HG03439 (cell line): ENCODE data around the gene KCNJ10.

Source experiments
- ATAC-seq: cut with Tn5 transposase; IDR thresholded peaks from one replicate; pipeline ENCODE4 v1.9.1; 2021; ENCODE audit warnings: mild to moderate bottlenecking, moderate library complexity; ENCODE audit not compliant: unreplicated experiment

Gene KCNJ10

DNA sequence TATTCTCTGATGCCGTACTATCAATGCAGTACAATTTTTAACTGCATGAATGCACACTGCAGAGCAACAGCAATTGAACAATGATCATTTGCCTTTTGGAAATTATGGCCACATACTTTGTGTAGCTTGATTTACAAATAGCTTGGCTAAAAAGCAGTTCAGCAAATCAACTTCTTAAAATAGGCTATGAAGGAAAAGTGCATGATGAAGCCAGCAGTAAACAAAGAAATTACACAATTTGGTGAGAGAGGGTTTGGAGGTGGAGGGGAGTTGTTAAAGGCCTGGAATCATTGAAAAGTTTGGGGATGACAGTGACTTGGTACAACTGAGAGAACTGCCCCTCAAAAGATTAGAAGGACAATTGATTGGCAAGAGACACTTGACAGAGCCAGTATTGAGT, 44.6 kb downstream of the KCNJ10 start:
- no peak for ATAC-seq

- ATAC-seq, result no peak
Measured at GRCh38 chr1:160024195-160024905, 45.6 kb downstream of the KCNJ10 start.

DNA sequence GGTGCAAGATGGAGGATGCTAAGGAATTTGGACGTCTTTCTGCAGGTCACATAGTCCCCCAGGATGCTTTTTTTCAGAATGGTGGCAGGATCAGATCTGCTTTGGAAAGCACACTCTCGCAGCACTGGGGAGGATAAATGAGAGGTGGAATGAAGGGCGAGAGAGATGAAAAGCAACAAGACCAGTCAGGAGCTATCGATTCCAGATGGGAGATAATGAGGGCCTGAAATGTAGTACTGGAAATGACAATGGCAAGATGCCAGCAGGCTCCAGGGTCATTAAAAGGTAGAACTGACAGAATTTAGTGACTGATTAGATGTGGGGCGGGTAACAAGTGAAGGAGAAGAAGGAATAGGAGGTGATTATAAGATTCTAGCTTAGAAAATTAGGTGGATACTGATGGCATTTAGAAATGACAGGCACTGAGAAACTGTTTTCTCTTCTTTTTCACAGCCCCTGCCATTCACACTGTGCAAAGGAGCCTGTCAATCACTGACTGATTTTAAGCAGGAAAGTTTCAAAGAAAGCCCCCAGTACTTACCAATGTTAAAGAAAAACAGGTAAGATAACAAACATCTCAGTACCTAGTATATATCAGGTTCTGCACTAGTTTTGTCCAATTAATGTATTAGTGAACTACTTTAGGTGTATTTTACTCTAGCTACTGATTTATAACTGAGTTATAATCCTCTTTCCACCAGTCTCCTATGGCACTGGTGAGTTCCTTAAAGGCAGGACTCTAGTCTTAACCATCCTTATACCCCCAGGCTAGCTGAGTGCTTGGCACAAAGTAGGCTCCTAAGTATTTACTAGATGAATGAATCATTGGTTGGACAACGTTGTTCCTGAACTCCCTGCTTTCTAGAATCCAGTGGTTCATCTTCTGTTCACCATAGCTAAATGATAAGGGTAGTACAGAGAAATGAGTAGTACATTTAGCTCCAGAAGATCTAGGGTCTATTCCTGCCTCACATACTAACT, 47.3 kb downstream of the KCNJ10 start:
- no peak for ATAC-seq

DNA sequence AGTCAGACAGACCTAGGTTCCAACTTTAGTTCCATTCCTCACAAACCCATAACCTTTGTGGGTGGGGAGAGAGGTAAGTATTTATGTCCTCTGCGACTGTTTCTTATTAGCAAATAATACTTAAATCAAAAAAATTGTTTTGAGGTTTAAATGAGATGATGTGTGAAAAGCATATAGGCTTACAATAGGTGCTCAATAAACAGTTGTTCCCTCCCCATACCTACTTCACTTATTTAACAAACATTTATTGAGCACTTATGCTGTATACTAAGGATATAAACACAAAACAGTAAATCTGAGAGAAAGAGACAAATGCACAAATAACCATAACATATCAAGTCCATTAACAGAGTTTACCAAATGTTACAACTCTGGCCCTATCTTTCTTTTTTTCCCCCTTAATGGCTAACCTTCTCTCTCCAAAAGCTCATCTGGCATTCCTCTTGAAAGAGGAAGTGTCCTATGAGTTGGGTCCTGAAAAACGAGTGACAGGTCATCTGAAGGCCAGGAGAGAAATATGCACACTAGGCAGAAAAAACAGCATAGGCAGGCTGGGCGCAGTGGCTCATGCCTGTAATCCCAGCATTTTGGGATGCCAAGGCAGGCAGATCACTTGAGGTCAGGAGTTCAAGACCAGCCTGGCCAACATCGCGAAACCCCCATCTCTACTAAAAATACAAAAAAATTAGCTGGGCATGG, 48.4 kb downstream of the KCNJ10 start:
- ATAC-seq, result no peak

GRCh38 chr1:160020196-160020595, 49.8 kb downstream of the KCNJ10 start:
- no peak for ATAC-seq

- ATAC-seq, result no peak
Measured at GRCh38 chr1:160018900-160019299, 51.1 kb downstream of the KCNJ10 start.

- no peak for ATAC-seq
Measured at GRCh38 chr1:160018347-160018746, 51.6 kb downstream of the KCNJ10 start.

DNA sequence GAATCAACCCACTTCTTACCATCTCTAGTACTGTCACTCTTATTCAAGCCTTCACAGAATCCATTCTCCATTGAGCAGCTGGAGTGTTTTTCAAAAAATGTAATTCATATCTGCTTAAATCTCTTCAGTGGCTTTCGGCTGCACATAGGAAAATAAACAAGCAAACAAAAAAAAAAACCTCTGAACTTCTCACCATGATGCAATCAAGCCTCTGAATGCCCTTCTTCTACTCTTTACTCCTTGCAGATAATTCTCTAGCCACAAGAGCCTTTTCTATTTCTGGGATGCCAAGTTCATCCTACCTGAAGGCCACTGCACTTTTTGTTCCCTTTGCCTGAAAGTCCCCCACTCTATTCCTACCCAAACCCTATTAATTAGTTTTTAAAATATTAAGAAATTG, 52.4 kb downstream of the KCNJ10 start:
- ATAC-seq, result no peak

- ATAC-seq, result no peak
Measured at GRCh38 chr1:160011781-160012180, 58.2 kb downstream of the KCNJ10 start.

DNA sequence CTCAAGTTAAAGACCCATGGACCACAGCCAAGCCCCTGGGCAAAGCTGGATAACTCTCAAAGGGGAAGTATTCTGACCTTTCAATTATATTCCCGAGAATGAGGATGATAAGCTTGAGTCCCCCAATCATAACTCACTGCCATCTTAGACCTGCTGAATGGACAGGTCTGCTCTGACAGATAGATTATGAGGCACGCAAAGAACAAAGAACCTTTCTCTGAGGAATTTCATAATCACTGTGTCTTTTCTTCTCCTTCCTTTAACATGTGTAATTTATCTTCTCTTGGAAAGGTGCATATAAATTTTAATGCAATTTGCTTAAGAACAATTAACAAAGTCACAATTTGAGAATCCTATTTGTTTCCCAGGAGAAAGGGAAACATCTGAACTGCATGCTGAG, 60.2 kb downstream of the KCNJ10 start:
- no peak for ATAC-seq

GRCh38 chr1:160009081-160009480, 60.9 kb downstream of the KCNJ10 start:
- no peak for ATAC-seq

- ATAC-seq, result no peak
Measured at GRCh38 chr1:160007577-160008200, 62.3 kb downstream of the KCNJ10 start.

- no peak for ATAC-seq
Measured at GRCh38 chr1:160006312-160006940, 63.5 kb downstream of the KCNJ10 start.

DNA sequence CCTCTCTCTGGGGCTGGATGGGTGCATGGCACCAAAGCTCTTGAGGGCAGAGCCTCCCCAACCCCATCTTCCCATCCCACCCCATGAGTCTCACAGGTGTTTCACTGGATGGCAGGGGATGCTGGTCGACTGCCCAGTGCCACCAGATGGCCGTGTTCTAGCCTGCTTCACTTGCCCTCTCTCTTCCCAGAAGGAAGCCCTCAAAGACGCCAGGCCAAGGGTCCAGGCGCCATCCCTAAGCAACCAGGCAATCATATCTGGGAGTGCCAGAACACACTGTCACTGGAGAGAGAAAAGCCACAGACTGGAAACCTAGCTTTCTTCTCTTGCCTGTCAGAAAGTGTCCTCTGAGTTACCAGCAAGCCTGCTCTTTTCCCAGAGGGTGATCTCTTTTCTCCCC, 64.9 kb downstream of the KCNJ10 start:
- ATAC-seq, result no peak

- ATAC-seq, result no peak
Measured at GRCh38 chr1:160004425-160004824, 65.5 kb downstream of the KCNJ10 start.

DNA sequence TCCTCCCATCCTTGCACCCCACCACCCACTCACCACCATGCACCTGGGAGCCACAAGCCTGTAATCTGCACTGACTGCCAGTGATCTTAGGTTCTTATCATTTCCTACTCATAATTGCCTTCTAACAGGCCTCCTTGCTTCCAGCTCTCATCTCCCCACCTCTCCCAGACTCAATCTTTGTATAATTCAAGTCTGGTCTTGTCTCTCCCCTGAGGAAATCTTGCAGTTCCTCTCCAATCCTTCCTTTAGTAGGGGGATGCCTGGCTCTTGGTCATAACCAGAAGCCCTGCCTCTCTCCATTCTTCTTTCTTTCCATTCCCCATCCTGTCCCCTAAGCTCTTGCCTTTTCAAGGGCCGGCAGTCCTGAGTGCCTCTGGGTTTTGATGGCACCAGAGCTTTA, 66.0 kb downstream of the KCNJ10 start:
- no peak for ATAC-seq

DNA sequence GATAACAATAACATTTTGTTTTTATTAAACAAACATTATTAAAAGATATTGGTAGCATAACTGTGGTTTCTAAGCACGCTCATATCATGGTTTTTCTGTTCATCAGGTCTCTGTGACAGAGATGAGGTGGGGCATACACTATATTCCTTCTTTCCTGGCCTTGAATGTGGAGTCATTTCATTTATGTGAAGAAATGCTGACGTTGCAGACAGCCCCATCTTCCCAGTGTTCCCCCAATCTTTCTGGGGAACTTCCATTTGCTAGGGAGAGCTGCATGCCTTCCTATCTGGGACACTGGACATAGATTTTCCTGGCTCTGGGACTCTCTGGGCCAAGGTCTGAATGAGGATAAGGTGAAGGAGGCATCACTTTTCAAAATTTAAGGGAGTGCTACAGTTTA, 68.5 kb downstream of the KCNJ10 start:
- ATAC-seq, result no peak

DNA sequence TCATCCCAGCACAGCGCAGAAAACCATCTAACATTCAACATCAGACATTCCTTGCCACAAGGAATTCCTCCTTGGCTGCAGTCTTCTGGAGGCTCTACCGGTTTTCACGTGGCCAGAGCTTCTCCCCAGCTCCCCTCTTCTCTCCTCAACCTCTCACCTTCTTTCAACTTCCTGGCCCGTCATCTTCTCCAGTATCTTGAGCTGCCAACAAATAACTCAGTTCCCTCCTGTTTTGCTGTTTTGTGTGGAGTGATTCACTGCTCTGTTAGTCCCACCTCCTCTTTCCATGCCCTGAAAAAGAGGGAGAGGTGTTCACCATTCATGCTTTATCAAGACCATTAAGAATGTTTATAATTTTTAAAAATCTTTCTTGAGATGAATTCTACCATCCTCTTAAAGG, 70.8 kb downstream of the KCNJ10 start:
- ATAC-seq, result no peak

- ATAC-seq, result no peak
Measured at GRCh38 chr1:159996653-159997052, 73.3 kb downstream of the KCNJ10 start.

GRCh38 chr1:159994896-159995295, 75.1 kb downstream of the KCNJ10 start:
- ATAC-seq, result no peak

DNA sequence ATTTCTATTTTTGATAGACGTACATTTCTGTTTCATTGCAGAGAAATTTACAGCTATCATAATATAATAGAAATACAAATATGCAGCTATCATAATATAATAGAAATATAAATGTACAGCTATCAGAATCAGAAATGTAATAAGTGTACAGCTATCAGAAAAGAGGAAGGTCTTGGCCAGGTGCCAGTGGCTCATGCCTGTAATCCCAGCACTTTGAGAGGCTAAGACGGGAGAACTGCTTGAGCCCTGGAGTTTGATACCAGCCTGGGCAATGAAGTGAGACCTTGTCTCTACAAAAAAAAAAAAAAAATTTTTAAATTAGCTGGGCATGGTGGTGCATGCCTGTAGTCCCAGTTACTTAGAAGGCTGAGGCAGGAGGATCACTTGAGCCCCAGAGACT, 76.0 kb downstream of the KCNJ10 start:
- no peak for ATAC-seq
